Activated T-cell treated with anti-CD3 and anti-CD28 coated beads, Interleukin-2, amount 50 U/mL, for 48 hours (primary cell): ENCODE data around the gene FMNL3.
"Not testable (repeated sequence)": the region's sequence is repeated elsewhere in the genome, so short reads cannot be mapped to it uniquely, and the experiment has no call there.

Experiments
- DNase-seq, 2 experiments: peaks; one replicate each; pipeline ENCODE4 v3.0.0-alpha.2; 2020

The FMNL3 gene

DNA sequence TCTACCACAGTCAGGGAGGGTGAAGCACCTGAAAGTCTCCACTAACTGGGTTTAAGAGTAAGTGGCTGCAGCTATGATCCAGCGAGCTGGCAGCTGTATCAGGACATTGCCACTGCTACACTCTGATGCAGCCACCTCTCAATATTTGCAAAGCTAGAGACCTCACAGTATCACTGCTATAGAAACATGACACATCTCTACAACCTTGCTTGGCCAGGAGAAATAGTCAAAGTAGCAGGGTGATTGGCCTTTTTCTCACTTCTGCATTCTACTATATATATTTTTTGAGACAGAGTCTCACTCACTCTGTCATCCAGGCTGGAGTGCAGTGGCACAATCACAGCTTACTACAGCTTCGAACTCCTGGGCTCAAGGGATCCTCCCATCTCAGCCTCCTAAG, 9.3 kb upstream of the FMNL3 start:
- DNase-seq, result no peak

DNA sequence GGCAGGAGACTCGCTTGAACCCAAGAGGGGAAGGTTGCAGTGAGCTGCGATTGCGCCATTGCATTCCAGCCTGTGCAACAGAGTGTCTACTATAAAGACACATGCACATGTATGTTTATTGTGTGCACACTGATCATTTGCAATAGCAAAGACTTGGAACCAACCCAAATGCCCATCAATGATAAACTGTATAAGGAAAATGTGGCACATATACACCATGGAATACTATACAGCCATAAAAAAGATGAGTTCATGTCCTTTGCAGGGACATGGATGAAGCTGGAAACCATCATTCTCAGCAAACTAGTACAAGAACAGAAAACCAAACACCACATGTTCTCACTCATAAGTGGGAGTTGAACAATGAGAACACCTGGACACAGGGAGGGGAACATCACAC, 6.7 kb upstream of the FMNL3 start:
- not testable (repeated sequence) for DNase-seq

DNA sequence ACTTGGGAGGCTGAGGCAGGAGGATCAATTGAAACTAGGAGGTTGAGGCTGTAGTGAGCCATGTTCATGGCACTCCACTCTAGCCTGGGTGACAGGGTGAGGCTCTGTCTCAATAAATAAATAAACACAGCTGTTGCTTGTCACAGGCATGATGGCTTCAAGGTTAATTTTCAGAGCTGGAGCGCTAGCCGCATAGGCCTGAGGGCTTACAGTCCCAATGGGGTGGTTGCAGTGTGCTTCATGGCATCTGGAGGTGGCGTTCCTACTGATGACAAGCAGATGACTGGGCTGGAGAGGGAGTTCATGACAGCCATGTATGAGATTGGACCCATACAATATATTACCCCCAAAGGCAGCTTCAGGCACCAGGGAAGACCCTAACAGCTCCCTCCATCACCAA, 1.6 kb upstream of the FMNL3 start:
- no peak for DNase-seq

DNA sequence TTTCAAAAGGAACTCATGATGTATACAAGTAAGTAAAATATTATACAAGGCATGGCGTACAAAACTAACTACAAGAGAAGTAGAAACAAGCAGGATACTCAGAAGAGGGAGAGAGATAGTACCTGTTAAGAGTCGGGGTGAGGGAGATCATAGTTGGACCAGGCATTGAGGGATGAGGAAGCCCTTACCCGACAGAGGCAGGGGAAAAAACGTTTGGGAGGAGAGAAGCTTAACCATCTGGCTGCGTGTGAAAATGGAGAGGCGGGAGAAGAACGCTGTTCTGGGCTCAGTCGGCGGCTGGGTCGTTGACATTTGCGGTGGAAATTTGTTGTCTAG, 575 bp upstream of the FMNL3 start:
- DNase-seq, result no peak

DNA sequence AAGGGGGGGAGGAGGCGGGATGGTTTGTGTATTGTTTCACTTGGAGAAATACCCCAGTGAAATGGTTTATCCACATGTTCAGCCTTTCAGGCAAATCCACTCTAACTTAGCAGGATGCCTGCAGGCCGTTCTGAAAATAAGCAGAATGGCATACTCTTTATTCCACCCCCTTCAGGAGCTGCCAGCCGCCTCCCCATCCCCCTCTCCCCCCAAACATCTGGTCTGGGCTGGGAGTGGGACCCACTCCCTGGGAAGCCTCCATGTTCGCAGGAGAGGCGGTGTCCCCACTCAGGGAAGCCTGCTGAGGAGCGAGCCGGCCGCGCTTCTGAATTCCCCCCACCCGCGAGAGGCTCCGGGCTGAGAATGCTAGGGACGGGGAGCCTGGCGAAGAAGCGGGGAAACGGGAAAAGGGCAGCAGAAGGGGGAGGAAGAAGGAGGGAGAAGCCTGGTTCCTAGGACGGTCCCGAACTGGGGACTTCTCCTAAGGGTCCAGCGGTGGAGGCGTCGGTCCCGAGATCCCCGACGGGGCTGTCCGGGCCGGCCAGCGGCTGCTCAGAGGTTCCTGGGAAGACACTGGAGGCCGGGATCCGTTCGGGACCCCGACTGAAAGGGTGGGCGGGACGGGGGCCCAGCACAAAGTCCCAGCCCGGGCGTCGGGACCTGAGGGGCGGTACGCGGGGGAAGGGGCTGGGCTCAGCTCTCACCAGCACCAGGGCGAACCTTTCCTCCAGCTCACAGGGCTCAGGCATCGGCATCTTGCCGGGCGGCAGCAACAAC, 666 bp downstream of the FMNL3 start:
- peak; percentile 50 to 52 for DNase-seq

DNA sequence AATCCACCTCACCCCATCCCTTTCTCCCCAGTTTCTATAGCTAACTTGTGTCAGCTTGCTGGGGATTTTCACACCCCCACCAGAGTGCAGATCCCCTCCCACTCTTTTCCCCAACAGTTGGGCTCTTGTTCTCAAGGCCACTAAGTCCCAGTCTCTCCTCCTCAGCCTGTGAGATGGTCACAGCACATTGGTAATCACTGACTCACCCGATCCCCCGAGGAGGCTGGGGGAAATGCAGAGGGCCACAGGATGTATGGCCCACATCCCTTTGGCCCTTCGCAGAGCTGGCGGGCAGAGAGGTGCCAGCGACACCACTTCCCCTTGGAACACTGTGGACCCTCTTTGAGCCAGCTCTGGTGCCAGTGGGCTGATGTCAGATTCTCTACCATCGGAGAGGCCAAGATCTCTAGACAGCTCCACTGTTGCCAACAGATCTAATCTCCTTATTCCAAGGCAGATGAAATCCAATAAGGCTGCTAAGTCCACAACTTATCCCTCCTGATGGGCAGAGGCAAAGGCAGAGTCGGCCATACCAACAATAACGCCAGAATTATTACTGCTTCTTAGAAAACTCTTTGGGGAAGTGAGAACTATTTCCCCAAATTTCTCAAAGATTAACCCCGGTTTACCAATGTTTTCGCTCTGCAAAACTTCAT, 1.6 kb downstream of the FMNL3 start:
- peak; percentile 62 to 64 for DNase-seq

DNA sequence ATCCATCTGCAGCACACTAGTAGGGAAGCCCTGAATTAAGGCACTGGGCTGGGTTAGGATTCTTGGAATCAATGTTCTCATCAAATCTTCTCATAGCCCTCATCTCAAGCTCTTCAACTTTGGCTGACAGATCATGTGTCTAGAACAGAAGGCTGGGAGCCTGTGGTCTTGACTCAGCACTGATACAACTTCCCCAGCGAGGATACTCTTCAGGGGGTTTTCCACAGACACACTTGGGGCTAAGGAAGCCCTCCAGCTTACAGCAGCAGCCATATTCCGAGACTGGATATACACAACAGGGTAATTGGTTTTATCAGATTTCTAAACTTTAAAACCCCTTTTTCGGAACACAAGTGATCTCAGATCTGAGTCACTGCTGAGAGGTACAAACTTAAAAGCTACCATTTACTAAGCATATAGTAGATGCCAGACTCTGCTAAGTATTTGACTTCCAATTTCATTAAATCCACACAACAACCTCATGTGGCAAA, 3.5 kb downstream of the FMNL3 start:
- DNase-seq, result peak; percentile 58 to 69

DNA sequence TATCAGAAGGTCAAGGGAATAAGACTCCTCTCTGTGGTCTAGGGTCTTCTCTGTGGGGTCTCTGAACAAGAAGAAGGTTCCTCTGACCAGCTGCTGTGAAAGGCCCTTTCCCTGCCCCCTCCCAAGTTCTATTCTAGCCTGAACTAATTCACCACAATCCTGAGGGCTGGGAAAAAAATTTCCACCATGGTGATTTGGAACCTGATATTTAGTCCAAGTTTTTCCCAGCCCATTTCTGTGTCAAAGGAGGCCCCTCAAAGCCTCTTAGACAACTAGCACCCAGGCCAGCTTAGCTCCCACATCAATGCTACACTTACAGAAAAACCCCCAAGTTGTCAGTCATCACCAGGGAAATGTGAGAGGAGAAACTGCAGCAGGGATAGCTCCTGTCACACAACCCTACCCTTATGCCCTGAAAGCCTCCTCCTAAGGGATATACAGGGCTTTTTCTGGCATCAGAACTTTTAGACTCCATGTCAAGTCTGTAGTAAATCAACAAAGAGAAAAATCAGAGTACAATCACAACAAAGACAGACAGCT, 4.5 kb downstream of the FMNL3 start:
- no peak for DNase-seq

DNA sequence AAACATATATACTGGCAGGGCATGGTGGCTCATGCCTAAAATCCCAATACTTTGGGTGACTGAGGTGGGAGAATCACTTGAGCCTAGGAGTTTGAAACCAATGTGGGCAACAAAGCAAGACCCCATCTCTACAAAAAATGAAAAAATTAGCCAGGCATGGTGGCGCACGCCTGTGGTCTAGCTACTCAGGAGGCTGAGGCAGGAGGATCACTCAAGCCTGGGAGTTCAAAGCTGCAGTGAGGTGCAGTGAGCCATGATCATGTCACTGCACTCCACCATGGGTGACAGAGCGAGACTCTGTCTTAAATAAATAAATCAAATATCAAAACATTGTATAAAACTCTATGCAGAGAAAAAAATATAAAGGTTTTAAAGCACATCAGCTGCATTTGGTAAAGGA, 5.2 kb downstream of the FMNL3 start:
- no peak for DNase-seq

DNA sequence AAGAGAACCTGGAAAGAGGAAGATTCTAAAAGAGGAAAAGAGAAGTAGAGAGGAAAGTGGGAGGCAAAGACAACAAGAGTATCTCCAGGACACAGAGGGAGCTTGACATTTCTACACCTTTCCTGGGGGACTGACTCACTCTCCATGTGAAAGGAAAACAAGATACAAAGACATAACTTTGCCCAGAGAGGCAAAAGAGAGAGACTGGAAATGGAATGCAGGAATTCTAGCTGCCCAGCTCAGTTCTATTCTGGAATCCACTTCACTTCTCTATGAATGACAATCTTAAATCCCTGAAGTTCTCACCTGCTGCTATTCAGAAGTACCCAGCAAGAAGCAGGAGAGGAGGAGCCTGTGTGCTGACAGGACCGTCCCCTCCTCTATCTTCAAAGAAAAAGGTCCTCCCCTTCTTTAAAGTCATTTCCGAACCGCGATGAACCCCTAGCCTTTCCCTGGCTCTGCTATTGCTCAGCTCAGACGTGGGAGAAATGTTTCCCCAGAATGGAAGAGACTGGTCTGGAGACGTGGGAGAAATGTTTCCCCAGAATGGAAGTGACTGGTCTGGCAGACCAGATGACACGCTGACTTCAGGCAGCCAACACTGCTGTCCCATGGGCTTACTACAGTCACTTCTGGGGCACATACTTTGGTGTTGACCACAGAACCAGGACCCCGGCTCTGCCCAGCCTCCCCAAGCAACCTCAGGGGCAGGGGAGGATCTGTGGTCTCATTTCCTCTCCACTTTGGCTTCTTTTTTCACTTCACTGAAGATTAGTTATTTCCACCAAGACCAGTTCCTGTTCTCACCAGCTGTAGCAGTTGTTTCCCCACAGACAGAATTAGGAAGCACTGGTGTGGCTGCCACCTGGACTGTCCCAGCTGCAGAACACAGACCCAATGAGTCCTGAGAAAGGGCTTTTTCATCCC, 8.3 kb downstream of the FMNL3 start:
- peak; percentile 68 to 71 for DNase-seq

DNA sequence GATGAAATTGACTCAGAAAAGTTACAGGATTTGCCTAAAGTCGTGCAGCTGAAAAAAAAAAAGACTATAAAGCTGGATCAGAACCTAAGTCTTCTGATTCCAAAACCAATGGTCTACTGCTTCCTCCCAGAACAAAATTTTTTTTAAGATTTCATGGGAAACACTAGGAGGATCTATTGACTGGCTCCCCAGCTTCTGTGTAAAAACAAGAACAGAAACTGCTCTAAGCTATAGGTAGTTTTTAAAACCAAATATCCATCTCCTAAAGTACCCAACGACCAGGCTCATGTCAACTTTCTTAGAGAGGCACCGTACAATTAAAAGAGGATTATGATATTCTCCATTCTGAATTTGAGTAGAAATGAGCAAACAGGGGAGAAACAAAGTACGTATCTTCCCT, 9.4 kb downstream of the FMNL3 start:
- no peak for DNase-seq

DNA sequence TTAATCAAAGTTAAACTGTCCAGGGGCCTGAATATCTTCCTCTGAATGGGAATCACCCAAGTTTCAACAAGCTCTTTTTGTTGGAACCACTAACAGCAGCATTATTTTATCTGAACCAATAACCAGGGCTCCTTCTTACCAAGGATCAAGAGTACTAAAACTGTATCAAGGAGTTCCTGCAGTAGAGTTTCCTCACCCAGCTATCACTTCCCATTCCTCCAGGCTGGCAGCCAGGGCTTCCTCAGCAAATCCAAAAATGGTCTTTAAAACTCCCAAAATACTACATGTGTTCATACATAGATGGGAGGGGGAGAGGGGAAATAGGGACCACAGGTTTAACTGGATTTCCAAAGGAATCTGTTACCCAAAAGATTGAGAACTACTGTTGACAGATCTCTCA, 10.5 kb downstream of the FMNL3 start:
- no peak for DNase-seq

DNA sequence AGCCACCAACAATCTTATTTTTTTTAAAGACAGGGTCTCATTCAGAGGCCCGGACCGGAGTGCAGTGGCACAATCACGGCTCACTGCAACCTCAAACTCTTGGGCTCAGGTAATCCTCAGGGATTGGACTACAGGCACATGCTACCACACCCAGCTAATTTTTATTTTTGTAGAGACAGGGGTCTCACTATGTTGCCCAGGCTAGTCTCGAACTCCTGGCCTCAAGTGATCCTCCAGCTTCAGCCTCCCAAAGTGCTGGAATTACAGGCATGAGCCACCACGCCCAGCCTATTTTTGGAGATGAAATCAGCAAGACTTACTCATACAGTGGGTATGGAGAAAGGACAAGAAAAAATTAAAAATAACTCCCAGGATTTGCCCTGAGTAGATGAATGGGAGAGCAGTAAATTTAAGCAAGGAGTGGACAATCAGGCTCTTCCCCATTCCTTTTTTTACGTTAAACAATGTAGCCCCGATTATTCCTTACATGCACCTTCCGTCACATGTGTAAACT, 13.2 kb downstream of the FMNL3 start:
- DNase-seq, result no peak

DNA sequence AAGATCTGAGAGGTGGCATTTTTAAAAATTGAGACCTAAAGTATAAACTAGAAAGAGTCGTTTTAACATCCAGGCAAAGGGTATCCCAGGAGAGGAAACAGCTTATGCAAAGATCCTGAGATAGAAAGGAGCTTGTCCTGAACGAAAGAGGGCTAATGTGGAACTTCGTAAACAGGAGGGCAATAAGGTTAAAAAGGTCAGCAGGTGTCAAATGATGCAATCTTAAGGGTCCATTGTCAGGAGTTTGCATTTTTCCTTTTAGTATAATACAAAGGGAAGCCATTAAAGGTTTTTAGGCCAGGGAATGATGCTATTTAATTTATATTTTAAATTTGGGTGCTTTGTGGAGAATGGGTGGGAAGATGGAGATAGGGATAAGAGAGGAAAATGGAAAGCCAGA, 14.4 kb downstream of the FMNL3 start:
- DNase-seq, result no peak

DNA sequence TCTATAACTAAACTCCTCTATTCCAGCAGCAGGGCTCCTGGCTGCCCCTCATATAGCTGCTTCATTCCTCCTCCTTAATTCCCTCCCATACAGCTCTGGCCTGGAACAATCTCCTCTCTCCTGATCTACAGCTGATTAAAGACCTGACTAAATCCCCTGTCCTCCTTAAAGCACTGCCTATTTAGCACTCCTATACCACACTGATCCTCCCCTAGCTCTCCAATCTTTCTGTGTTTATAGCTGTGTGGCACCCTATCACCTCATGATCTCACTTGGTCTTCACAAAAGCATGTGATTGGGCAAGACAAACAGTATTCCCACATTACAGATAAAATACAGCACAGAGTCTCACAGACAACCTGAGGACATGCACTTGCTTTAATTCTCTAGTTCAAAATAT, 17.4 kb downstream of the FMNL3 start:
- DNase-seq, result no peak

DNA sequence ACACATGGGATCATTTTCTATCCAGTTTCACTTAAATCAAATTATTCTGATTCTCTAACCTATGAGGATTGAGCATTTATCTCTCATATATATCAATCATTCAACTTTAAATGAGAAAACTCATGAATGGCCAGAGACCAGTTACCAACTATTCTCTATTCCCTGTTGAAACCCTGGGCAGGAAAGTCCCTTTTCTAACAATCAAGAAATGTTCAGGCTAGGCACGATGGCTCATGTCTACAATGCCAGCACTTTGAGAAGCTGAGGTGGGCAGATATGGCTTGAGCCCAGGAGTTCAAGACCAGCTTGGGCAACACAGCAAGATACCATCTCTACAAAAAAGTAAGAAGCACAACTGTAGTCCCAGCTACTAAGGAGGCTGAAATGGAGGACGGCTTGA, 18.0 kb downstream of the FMNL3 start:
- no peak for DNase-seq

DNA sequence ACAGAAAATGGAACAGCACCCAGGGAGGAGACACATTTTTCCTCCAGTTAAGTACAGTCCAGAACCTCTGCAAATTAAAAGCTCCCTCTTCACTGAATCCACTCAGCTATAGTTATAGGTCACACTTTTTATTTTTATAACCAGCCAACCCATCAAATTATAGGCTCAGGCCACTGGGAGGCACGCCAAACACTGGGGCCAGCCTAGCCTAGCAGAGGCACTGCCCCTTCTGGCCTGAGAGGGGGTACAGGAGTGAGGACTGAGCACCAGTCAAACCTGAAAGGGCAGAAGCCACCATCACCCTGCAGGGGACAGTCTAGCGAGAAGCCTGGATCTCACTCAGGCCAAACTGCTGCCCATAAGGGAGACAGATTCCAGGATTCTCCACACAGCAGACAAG, 19.3 kb downstream of the FMNL3 start:
- no peak for DNase-seq

DNA sequence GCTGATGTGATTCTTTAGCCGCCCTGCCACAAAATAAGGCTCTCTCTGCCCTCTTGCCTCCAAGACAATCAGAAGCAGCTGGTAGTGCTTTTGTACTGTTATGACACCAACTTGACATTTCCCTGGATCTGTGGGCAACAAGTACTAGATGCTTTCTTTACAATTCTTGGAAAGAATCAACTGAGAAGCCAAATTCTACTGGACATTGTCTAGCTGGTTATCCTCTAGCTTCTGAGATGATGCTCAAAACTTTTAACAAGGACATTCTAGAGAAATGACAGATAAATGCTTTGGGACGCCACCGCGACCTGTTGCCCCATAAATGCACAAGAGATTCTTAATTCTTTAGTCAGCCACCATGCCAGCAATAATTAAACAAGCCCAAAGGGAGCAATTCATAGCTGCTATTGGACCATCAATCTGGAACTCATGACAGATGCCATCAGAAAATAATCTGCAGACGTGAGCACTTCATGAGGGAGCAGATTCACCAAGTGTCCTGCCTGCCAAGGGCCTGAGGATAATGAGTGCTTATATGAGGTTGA, 22.8 kb downstream of the FMNL3 start:
- DNase-seq, result no peak

DNA sequence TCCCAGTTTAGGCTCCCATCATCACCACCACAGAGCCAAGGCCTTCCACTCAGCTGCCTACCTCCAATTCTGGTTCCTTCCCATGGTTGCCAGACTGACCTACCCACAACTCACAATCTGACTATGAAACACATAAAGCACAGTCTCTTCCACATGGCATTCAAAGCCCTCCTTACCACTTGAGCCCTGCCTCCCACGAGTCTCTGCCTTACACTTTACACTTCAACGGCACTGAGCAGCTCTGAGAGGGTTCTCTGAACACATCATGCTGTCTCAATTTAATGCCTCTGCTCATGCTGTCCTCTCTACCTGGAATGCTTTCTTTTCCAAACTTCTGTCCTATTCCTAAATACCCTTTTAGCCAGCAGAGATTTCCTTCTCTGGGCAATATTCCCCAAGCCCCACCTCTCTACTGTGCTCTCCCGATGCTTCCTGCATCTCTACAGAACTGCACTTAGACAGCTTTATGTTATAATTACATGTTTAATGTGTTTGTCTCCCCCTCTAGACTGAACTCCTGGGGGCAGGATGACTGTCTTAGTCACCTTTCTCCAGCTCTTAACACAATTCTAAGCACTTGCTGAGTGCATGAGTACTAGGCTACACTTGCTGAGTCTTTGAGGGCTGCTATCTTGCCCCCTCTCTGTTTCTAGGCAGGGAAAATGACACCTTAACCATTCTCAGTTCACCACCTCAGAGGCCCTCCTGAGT, 23.5 kb downstream of the FMNL3 start:
- no peak for DNase-seq

DNA sequence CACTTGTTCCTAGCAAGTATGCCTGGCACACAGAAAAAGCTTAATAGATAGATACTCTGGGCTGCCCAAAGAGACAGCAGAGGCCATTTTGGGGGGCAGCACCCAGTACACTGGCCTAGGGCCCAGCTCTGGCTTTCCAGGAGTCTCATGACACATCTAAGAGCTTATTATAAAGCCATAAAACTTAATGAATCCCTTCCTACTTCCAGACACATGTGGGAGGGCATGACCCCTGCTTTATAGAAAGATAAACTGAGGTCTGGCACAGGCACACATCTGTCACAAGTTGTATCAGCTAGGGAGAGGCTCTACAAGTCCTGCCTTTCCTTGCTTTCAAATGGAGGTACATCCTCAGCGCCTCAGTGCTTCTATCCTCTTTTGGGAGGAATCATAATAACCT, 27.1 kb downstream of the FMNL3 start:
- no peak for DNase-seq

DNA sequence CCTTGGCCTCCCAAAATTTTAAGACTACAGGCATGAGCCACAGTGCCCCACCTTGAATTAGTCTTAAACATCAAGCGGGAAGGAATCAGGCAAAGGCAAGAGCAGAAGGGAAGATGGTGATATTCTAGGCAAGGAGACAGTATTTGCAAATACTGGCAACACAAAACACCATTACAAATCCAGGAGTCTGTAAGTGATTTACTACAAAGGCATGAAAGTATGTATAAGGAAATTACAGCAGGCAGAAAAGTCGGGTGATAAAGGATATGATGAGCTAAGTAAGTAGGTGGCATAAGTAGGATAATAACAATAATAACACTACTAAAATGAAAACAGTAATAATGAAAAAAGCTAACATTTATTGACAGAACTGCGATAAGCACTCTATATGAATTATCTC, 28.5 kb downstream of the FMNL3 start:
- no peak for DNase-seq

DNA sequence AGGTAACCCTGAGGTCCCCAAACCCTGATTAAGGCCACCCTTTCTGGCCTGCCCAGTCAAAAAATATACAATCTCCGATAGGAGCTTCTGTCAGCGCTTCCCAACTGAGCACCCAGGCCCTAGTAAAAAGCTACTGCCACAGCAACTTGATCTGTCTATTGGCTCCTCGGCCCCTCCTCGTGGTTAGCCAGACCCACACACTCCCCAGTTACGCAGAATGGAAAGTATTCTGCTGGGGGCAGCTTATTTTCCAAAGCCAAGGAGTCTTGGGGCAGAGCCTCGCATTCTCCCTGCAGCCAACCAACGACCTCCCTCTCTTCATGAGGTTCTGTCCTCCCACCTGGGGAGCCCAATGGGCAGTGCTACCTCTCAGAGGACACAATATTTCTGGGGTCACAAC, 32.1 kb downstream of the FMNL3 start:
- DNase-seq, result no peak
